HCT116 (cell line): ENCODE results near the gene PON1. TPM values are rescaled to one million over a fixed set of nuclear protein-coding genes. Genes with fewer than 3 reads are reported as not detected.

Source experiments
- ATAC-seq: fragments of 200-7000 bp; cut with Tn5 transposase; 2 replicates; pipeline ENCODE4 v1.9.1; 2020; ENCODE audit warnings: mild to moderate bottlenecking, moderate library complexity
- BruUV-seq: library from RNA; stranded (reverse); fragments of 400-500 nt; replicated peaks from 2 replicates; lab custom pipeline; 2021; lab: Mats Ljungman, UMichigan
- CTCF ChIA-PET: fragments of 300-600 bp; sonication (Branson Sonifier 250); formaldehyde crosslinking; loops from one replicate; lab custom pipeline; 2021; ENCODE audit warnings: antibody characterized with exemption; lab: Charles Lee
- POLR2A ChIA-PET: fragments of 300-600, 350-600 bp; sonication (Branson Sonifier 250); formaldehyde crosslinking; loops from one replicate; lab custom pipeline; 2021; ENCODE audit warnings: antibody characterized with exemption; lab: Charles Lee
- RAD21 ChIA-PET, 2 experiments: fragments of 300-600 bp; sonication (Branson Sonifier 250); formaldehyde crosslinking; loops; one replicate each; lab custom pipeline; 2023; ENCODE audit warnings: low total read pairs in 2 of 2; ENCODE audit not compliant: uncharacterized antibody in 2 of 2, unreplicated experiment in 2 of 2, low non-redundant PET in 1 of 2; lab: Charles Lee
- DNase-seq: peaks from one replicate; pipeline ENCODE4 v3.0.0-alpha.2; 2010; ENCODE audit warnings: low read depth, low spot score
- H2AFZ ChIP-seq: fragments of 200-600 bp; shearing (Covaris generic), sonication (generic); 2 replicates; pipeline ENCODE4 v1.6.1; 2017; ENCODE audit warnings: low read depth, mixed run types, mixed read lengths, antibody characterized with exemption, low read length; ENCODE audit not compliant: poor library complexity, severe bottlenecking
- H3K27ac ChIP-seq: 2 replicates; pipeline ENCODE4 v1.5.1; 2012; ENCODE audit warnings: low read depth, low read length
- H3K27me3 ChIP-seq: fragments of 200-600 bp; sonication (generic); 2 replicates; pipeline ENCODE4 v1.6.1; 2016; ENCODE audit warnings: mixed run types, low read length, mixed read lengths; ENCODE audit not compliant: insufficient read depth
- H3K36me3 ChIP-seq, 2 experiments: fragments of 200-500 bp in 1 of 2; fragments of 200-600 bp in 1 of 2; sonication (Bioruptor generic) in 1 of 2; sonication (generic) in 1 of 2; 2 replicates each; pipeline versions ENCODE4 v1.5.1 to v1.6.1; 2014 to 2016; ENCODE audit warnings: low read length in 2 of 2, inconsistent platforms in 1 of 2, mixed read lengths in 1 of 2, mixed run types in 1 of 2; ENCODE audit not compliant: insufficient read depth in 2 of 2, control insufficient read depth in 1 of 2
- H3K4me1 ChIP-seq, 2 experiments: fragments of 200-600 bp in 1 of 2; sonication (generic) in 1 of 2; 2 replicates each; pipeline versions ENCODE4 v1.5.1 to v1.6.1; 2012 to 2017; ENCODE audit warnings: low read length in 2 of 2, inconsistent platforms in 1 of 2, mild to moderate bottlenecking in 1 of 2, mixed read lengths in 1 of 2, mixed run types in 1 of 2, moderate library complexity in 1 of 2; ENCODE audit not compliant: insufficient read depth in 2 of 2, control insufficient read depth in 1 of 2
- H3K4me2 ChIP-seq: fragments of 200-600 bp; sonication (generic); 2 replicates; pipeline ENCODE4 v1.6.1; 2017; ENCODE audit warnings: mixed run types, low read length, mixed read lengths
- H3K4me3 ChIP-seq, 2 experiments: fragments of 200-600 bp in 1 of 2; sonication (generic) in 1 of 2; replicated peaks in 1 of 2; 2 replicates each; pipeline ENCODE4 v1.5.1; 2011 to 2016; ENCODE audit warnings: low read length in 2 of 2, control low read depth in 1 of 2, low read depth in 1 of 2, mild to moderate bottlenecking in 1 of 2, mixed read lengths in 1 of 2, mixed run types in 1 of 2
- H3K79me2 ChIP-seq: fragments of 200-600 bp; sonication (generic); 2 replicates; pipeline ENCODE4 v1.6.1; 2017; ENCODE audit warnings: mild to moderate bottlenecking, mixed run types, low read length, moderate library complexity, mixed read lengths; ENCODE audit not compliant: insufficient read depth
- H3K9ac ChIP-seq: fragments of 200-600 bp; sonication (generic); 2 replicates; pipeline ENCODE4 v1.6.1; 2016; ENCODE audit warnings: low read length, mixed read lengths
- H3K9me2 ChIP-seq: fragments of 200-600 bp; sonication (generic), shearing (Covaris generic); 2 replicates; pipeline ENCODE4 v1.6.1; 2017; ENCODE audit warnings: mixed run types, mild to moderate bottlenecking, moderate library complexity; ENCODE audit not compliant: insufficient read depth
- H3K9me3 ChIP-seq, 2 experiments: fragments of 200-500 bp in 1 of 2; fragments of 200-600 bp in 1 of 2; sonication (Bioruptor generic) in 1 of 2; sonication (generic) in 1 of 2; 2 replicates each; pipeline ENCODE4 v1.6.1; 2014 to 2017; ENCODE audit warnings: low read length in 2 of 2, mixed read lengths in 2 of 2, inconsistent platforms in 1 of 2, low read depth in 1 of 2, mild to moderate bottlenecking in 1 of 2, mixed run types in 1 of 2, moderate library complexity in 1 of 2; ENCODE audit not compliant: control insufficient read depth in 1 of 2, insufficient read depth in 1 of 2
- H4K20me1 ChIP-seq: fragments of 200-600 bp; sonication (generic), shearing (Covaris generic); 2 replicates; pipeline ENCODE4 v1.6.1; 2017; ENCODE audit warnings: mixed run types, mild to moderate bottlenecking, moderate library complexity; ENCODE audit not compliant: insufficient read depth
- CBX3 ChIP-seq: IDR thresholded peaks from 2 replicates; pipeline ENCODE4 v1.6.1; 2012; ENCODE audit warnings: low read depth
- EZH2 ChIP-seq: fragments of 200-600 bp; sonication (generic); IDR thresholded peaks from 2 replicates; pipeline ENCODE4 v1.6.1; 2017; ENCODE audit warnings: antibody characterized with exemption, mixed run types
- EZH2phosphoT487 ChIP-seq: fragments of 200-600 bp; IDR thresholded peaks from 2 replicates; pipeline ENCODE4 v1.6.1; 2018; ENCODE audit warnings: antibody characterized with exemption, borderline replicate concordance
- FOSL1 ChIP-seq: IDR thresholded peaks from 2 replicates; pipeline ENCODE4 v1.6.1; 2012; ENCODE audit warnings: low read depth
- JUND ChIP-seq: IDR thresholded peaks from 2 replicates; pipeline ENCODE4 v1.6.1; 2012
- MAX ChIP-seq: IDR thresholded peaks from 2 replicates; pipeline ENCODE4 v1.6.1; 2012
- POLR2A ChIP-seq: IDR thresholded peaks from 2 replicates; pipeline ENCODE4 v1.7.0; 2011; ENCODE audit warnings: borderline replicate concordance; ENCODE audit not compliant: insufficient read depth, insufficient read length; ENCODE audit errors: extremely low read depth
- POLR2AphosphoS5 ChIP-seq: IDR thresholded peaks from 2 replicates; pipeline ENCODE4 v1.6.1; 2011; ENCODE audit warnings: mild to moderate bottlenecking, low read depth, low read length, moderate library complexity
- RAD21 ChIP-seq: IDR thresholded peaks from 2 replicates; pipeline ENCODE4 v1.6.1; 2012; ENCODE audit warnings: low read depth, mild to moderate bottlenecking
- SRF ChIP-seq: IDR thresholded peaks from 2 replicates; pipeline ENCODE4 v1.6.1; 2012; ENCODE audit warnings: low read depth
- TCF7L2 ChIP-seq: IDR thresholded peaks from 2 replicates; pipeline ENCODE4 v1.7.0; 2011; ENCODE audit warnings: borderline replicate concordance, inconsistent platforms; ENCODE audit not compliant: insufficient read depth, insufficient read length; ENCODE audit errors: extremely low read depth
- intact Hi-C: fragments of 100-400 bp; cut with micrococcal nuclease; formaldehyde crosslinking; loops from 2 replicates; pipeline ENCODE4 v1.10.0; 2022
- total RNA-seq: library from RNA; stranded (reverse); gene quantifications from one replicate; pipeline ENCODE4 v1.2.1, GENCODE V29; 2021; ENCODE audit not compliant: unreplicated experiment
- TF ChIP-seq, protein P1 (sequence below), 3 experiments: fragments of 200-600 bp in 1 of 3; sonication (generic) in 1 of 3; IDR thresholded peaks in 2 of 3; conservative IDR thresholded peaks in 1 of 3; 2 replicates each; pipeline ENCODE4 v1.5.1; 2012 to 2017; ENCODE audit warnings: low read depth in 2 of 3, low read length in 2 of 3, antibody characterized with exemption in 1 of 3, borderline replicate concordance in 1 of 3, control low read depth in 1 of 3, mild to moderate bottlenecking in 1 of 3, mixed read lengths in 1 of 3, mixed run types in 1 of 3, moderate library complexity in 1 of 3; ENCODE audit not compliant: insufficient read depth in 1 of 3
- TF ChIP-seq, protein P2 (sequence below): IDR thresholded peaks from 2 replicates; pipeline ENCODE4 v1.6.1; 2012
- TF ChIP-seq, protein P3 (sequence below): IDR thresholded peaks from 2 replicates; pipeline ENCODE4 v1.6.1; 2011; ENCODE audit warnings: mild to moderate bottlenecking, low read length, moderate library complexity; ENCODE audit not compliant: insufficient replicate concordance; ENCODE audit errors: extremely low read depth

PON1 gene
- total RNA-seq, 1 experiment from 2014 or later = 0.20 TPM

DNA sequence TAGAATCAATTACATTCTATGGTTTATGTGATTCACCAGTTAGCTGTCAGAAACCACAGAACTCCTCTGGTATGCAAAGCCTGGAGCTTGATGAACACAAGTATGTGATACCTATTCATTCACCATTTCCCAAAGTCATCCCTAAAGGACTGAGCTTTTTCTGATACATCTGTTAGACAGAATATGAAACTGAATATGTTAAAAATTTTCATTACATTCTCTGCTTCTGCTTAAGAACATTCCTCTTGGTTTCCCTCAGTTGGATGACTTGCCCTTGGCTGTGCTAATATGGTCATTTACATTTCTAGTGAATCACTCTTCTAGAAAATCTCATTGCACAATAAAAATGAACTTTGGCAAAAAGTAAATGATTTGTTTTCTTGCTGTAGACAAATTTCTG, 10.8 kb upstream of the PON1 start:
- intact Hi-C loops = no loop called here
- ChIA-PET POLR2A (no interaction called here), CTCF (no interaction called here)
- no peak for ATAC-seq
- no peak overlapping the region for H3K9ac ChIP-seq
- no peak overlapping the region for H3K4me2 ChIP-seq
- H3K79me2 ChIP-seq = no peaks in the 10 kb centered on the region
- H3K36me3 ChIP-seq = no peaks in the 10 kb centered on the region
- no TSS peak for BruUV-seq
- no peak overlapping the region for H3K27ac ChIP-seq
- H4K20me1 ChIP-seq = no peaks in the 10 kb centered on the region
- no peak for DNase-seq
- TF ChIP-seq CBX3 = no peak
- TF ChIP-seq FOSL1 = no peak
- TF ChIP-seq EZH2phosphoT487 = no peak
- TF ChIP-seq EZH2 = no peak
- TF ChIP-seq JUND = no peak
- TF ChIP-seq SRF = no peak
- TF ChIP-seq POLR2AphosphoS5 = no peak
- TF ChIP-seq RAD21 = no peak
- no peak for TF ChIP-seq MAX
- TF ChIP-seq, protein P1, sequence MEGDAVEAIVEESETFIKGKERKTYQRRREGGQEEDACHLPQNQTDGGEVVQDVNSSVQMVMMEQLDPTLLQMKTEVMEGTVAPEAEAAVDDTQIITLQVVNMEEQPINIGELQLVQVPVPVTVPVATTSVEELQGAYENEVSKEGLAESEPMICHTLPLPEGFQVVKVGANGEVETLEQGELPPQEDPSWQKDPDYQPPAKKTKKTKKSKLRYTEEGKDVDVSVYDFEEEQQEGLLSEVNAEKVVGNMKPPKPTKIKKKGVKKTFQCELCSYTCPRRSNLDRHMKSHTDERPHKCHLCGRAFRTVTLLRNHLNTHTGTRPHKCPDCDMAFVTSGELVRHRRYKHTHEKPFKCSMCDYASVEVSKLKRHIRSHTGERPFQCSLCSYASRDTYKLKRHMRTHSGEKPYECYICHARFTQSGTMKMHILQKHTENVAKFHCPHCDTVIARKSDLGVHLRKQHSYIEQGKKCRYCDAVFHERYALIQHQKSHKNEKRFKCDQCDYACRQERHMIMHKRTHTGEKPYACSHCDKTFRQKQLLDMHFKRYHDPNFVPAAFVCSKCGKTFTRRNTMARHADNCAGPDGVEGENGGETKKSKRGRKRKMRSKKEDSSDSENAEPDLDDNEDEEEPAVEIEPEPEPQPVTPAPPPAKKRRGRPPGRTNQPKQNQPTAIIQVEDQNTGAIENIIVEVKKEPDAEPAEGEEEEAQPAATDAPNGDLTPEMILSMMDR (IDR thresholded peaks at IDR 0.05 in 2 of 3, conservative IDR thresholded peaks at IDR 0.05 in 1 of 3; ENCODE audit: borderline replicate concordance in 1 of 3, insufficient read depth in 1 of 3, low read depth in 2 of 3, low read length in 2 of 3) = no peak
- TF ChIP-seq, protein P2, sequence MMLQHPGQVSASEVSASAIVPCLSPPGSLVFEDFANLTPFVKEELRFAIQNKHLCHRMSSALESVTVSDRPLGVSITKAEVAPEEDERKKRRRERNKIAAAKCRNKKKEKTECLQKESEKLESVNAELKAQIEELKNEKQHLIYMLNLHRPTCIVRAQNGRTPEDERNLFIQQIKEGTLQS = no peak
- TF ChIP-seq, protein P3, sequence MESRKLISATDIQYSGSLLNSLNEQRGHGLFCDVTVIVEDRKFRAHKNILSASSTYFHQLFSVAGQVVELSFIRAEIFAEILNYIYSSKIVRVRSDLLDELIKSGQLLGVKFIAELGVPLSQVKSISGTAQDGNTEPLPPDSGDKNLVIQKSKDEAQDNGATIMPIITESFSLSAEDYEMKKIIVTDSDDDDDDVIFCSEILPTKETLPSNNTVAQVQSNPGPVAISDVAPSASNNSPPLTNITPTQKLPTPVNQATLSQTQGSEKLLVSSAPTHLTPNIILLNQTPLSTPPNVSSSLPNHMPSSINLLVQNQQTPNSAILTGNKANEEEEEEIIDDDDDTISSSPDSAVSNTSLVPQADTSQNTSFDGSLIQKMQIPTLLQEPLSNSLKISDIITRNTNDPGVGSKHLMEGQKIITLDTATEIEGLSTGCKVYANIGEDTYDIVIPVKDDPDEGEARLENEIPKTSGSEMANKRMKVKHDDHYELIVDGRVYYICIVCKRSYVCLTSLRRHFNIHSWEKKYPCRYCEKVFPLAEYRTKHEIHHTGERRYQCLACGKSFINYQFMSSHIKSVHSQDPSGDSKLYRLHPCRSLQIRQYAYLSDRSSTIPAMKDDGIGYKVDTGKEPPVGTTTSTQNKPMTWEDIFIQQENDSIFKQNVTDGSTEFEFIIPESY = no peak
- TF ChIP-seq TCF7L2 = no peak
- TF ChIP-seq POLR2A = no peak
- TF ChIP-seq, all 23 proteins: peak for 0
- Histone ChIP-seq H3K4me3 (no peak overlapping the region), H3K4me1 (no peaks in the 10 kb centered on the region), H3K9me2 (no peaks in the 10 kb centered on the region), H3K9me3 (no peaks in the 10 kb centered on the region), H2AFZ (no peak overlapping the region), H3K27me3 (no peaks in the 10 kb centered on the region)
- RAD21 ChIA-PET = no interaction called here
